ENCODE measurements around the gene COL21A1. TPM values are rescaled to one million over a fixed set of nuclear protein-coding genes. Genes with fewer than 3 reads are reported as not detected.

The COL21A1 gene
- total and polyA plus RNA-seq, 2 of the 13 experiments (the other 11 are each of a cell fraction or from before 2014, with no cell fraction given): 0.13 TPM; not detected in 1

GRCh38 chr6:56062836-56063235 lies 184.5 kb downstream of the COL21A1 start:
- no peak overlapping the region for H3K4me2 ChIP-seq (ENCODE audit: low read depth, low read length)
- ChIA-PET CTCF (ENCODE audit: low intra/inter-chr PET ratio, low total read pairs) (no interaction called here), POLR2A (no interaction called here)
- FAIRE-seq (no peak), ATAC-seq (no peak), DNase-seq (ENCODE audit: low spot score) (no peak)
- in situ Hi-C loops (cut with HindIII; ENCODE audit: extremely low pct_ligation_motif_present, low pct_unique_long_range_greater_than_20kb) (no loop called here), intact Hi-C loops (cut with micrococcal nuclease; ENCODE audit: unreplicated experiment) (no loop called here)
- no peak overlapping the region for H3K27ac ChIP-seq (ENCODE audit: extremely low read length, insufficient read depth, low read length)
- 3% methylated on average over 1 of the region's 1 CpG for WGBS (ENCODE audit: low lambda C conversion rate)
- H3K79me2 ChIP-seq (ENCODE audit: insufficient read depth, low read length): no peaks in the 10 kb centered on the region
- H2AFZ ChIP-seq (ENCODE audit: low read length): no peak overlapping the region
- H3K9me3 ChIP-seq (ENCODE audit: low read length): no peaks in the 10 kb centered on the region
- no peak overlapping the region for H3K4me3 ChIP-seq (replicated peaks in 1 of 3; ENCODE audit: insufficient read depth in 1 of 3, low read depth in 2 of 3, low read length in 3 of 3)
- H4K20me1 ChIP-seq (ENCODE audit: insufficient read depth, low read length): no peaks in the 10 kb centered on the region
- no peaks in the 10 kb centered on the region for H3K27me3 ChIP-seq (ENCODE audit: control insufficient read depth in 1 of 2, insufficient read depth in 2 of 2, low read length in 2 of 2)
- no TSS peak for BruUV-seq (replicated peaks)
- TF ChIP-seq ATF5 (CRISPR knock-in tag; IDR thresholded peaks at IDR 0.05; ENCODE audit: low read depth) (no peak), FOXK1 (CRISPR knock-in tag; IDR thresholded peaks at IDR 0.05; ENCODE audit: borderline replicate concordance, low read depth) (no peak), NCOA5 (CRISPR knock-in tag; IDR thresholded peaks at IDR 0.05) (no peak), ESRRA (CRISPR knock-in tag; IDR thresholded peaks at IDR 0.05; ENCODE audit: low read depth) (no peak), NONO (IDR thresholded peaks at IDR 0.05) (no peak), NONO (CRISPR knock-in tag; conservative IDR thresholded peaks at IDR 0.05) (no peak), ZNF572 (CRISPR knock-in tag; IDR thresholded peaks at IDR 0.05) (no peak), JDP2 (CRISPR knock-in tag; IDR thresholded peaks at IDR 0.05; ENCODE audit: borderline replicate concordance) (no peak), PATZ1 (CRISPR knock-in tag; IDR thresholded peaks at IDR 0.05) (no peak), ZNF333 (CRISPR knock-in tag; IDR thresholded peaks at IDR 0.05; ENCODE audit: borderline replicate concordance) (no peak), PRDM15 (CRISPR knock-in tag; IDR thresholded peaks at IDR 0.05) (no peak), SIX1 (CRISPR knock-in tag; IDR thresholded peaks at IDR 0.05; ENCODE audit: borderline replicate concordance) (no peak), TEAD3 (CRISPR knock-in tag; optimal IDR thresholded peaks at IDR 0.05; ENCODE audit: borderline replicate concordance) (no peak), ZXDC (CRISPR knock-in tag; IDR thresholded peaks at IDR 0.05) (no peak), ZNF709 (CRISPR knock-in tag; IDR thresholded peaks at IDR 0.05) (no peak)
- no peaks in the 10 kb centered on the region for H3K36me3 ChIP-seq (replicated peaks in 1 of 2; ENCODE audit: control insufficient read depth in 1 of 2, insufficient read depth in 2 of 2, low read length in 2 of 2)
- no peak overlapping the region for H3K9ac ChIP-seq (ENCODE audit: insufficient read depth, low read depth, low read length)
- H3K4me1 ChIP-seq (ENCODE audit: insufficient read depth, low read length): no peaks in the 10 kb centered on the region

Measured in HepG2 (cell line).